IgD-negative memory B cell (primary cell): Measurements from ENCODE around the gene CCS. TPM values are rescaled to one million over a fixed set of nuclear protein-coding genes. Genes with fewer than 3 reads are reported as not detected.
"Not testable (repeated sequence)": the region's sequence is repeated elsewhere in the genome, so short reads cannot be mapped to it uniquely, and the experiment has no call there.

Source experiments
- H3K27ac Mint-ChIP-seq, 3 donors: one replicate each; pipeline ENCODE4 v1.8.0; 2020 to 2022; ENCODE audit warnings: mild to moderate bottlenecking in 3 of 3, mixed read lengths in 3 of 3, moderate library complexity in 1 of 3
- H3K27me3 Mint-ChIP-seq: one replicate; pipeline ENCODE4 v1.8.0; 2021; ENCODE audit warnings: mixed read lengths
- H3K36me3 Mint-ChIP-seq: one replicate; pipeline ENCODE4 v1.8.0; 2020; ENCODE audit warnings: mild to moderate bottlenecking, mixed read lengths
- H3K4me1 Mint-ChIP-seq, 3 donors: one replicate each; pipeline ENCODE4 v1.8.0; 2020 to 2022; ENCODE audit warnings: mixed read lengths in 3 of 3, mild to moderate bottlenecking in 1 of 3
- H3K4me3 Mint-ChIP-seq, 4 donors: one replicate each; pipeline ENCODE4 v1.8.0; 2020 to 2022; ENCODE audit warnings: mild to moderate bottlenecking in 4 of 4, mixed read lengths in 4 of 4, moderate library complexity in 3 of 4
- H3K9me3 Mint-ChIP-seq, 3 donors: one replicate each; pipeline ENCODE4 v1.8.0; 2020 to 2021; ENCODE audit warnings: mixed read lengths in 3 of 3, mild to moderate bottlenecking in 1 of 3
- polyA plus RNA-seq: library from polyadenylated mRNA; unstranded; fragments of 300-500 nt; fragmentation: Illumina TruSeq; gene quantifications from one replicate; pipeline ENCODE4 v1.2.3, GENCODE V29; 2021

CCS gene
- polyA plus RNA-seq, 1 donor from 2014 or later: 74.7 TPM

- Mint-ChIP-seq H3K4me3 (peak within 1 kb of the TSS; percentile 72 to 89 (median 81)), H3K27ac (peak within 1 kb of the TSS in 1 of 3 donors; percentile 28), H3K36me3 (no peaks in the 10 kb centered on the region), H3K4me1 (peaks cover 0 to 3% (median 2%) of the 10 kb centered on the region in 3 donors), H3K27me3 (peaks cover 4% of the 10 kb centered on the region), H3K9me3 (no peaks in the 10 kb centered on the region)
Measured at GRCh38 chr11:66568124-66568916, 24.7 kb upstream of the CCS start, which contains the start of gene CTSF. TSS of gene CTSF (minus strand) at chr11:66568606. CDS start at chr11:66568486, 120 bp downstream.

GRCh38 chr11:66569076-66569475 is 23.9 kb upstream of the CCS start:
- H3K9me3 Mint-ChIP-seq: no peaks in the 10 kb centered on the region
- peak overlapping the region in 2 of 4 donors; percentile 53 to 83 for H3K4me3 Mint-ChIP-seq
- H3K27me3 Mint-ChIP-seq: peaks cover 7% of the 10 kb centered on the region
- H3K27ac Mint-ChIP-seq: no peak overlapping the region
- no peaks in the 10 kb centered on the region for H3K36me3 Mint-ChIP-seq
- H3K4me1 Mint-ChIP-seq: peaks cover 0 to 3% (median 2%) of the 10 kb centered on the region in 3 donors

- H3K9me3 Mint-ChIP-seq: peaks cover 0 to 2% (median 0%) of the 10 kb centered on the region in 3 donors
- peak overlapping the region in 2 of 4 donors; percentile 49 to 62 for H3K4me3 Mint-ChIP-seq
- H3K27ac Mint-ChIP-seq: peak overlapping the region in 1 of 3 donors; percentile 27
- H3K27me3 Mint-ChIP-seq: peaks cover 9% of the 10 kb centered on the region
- peaks cover 0 to 3% (median 2%) of the 10 kb centered on the region in 3 donors for H3K4me1 Mint-ChIP-seq
- no peaks in the 10 kb centered on the region for H3K36me3 Mint-ChIP-seq
Measured at GRCh38 chr11:66570079-66570849, 22.7 kb upstream of the CCS start.

- peaks cover 0 to 3% (median 2%) of the 10 kb centered on the region in 3 donors for H3K4me1 Mint-ChIP-seq
- peaks cover 0 to 2% (median 0%) of the 10 kb centered on the region in 3 donors for H3K9me3 Mint-ChIP-seq
- H3K4me3 Mint-ChIP-seq: peak overlapping the region in 1 of 4 donors; percentile 1
- H3K36me3 Mint-ChIP-seq: no peaks in the 10 kb centered on the region
- H3K27me3 Mint-ChIP-seq: peaks cover 11% of the 10 kb centered on the region
- H3K27ac Mint-ChIP-seq: no peak overlapping the region
Measured at GRCh38 chr11:66570850-66571180, 22.2 kb upstream of the CCS start.

- Mint-ChIP-seq H3K36me3 (no peaks in the 10 kb centered on the region), H3K27ac (no peak overlapping the region), H3K9me3 (peaks cover 0 to 6% (median 4%) of the 10 kb centered on the region in 3 donors), H3K4me1 (peaks cover 0 to 6% (median 6%) of the 10 kb centered on the region in 3 donors), H3K27me3 (peaks cover 4% of the 10 kb centered on the region), H3K4me3 (peak overlapping the region in 2 of 4 donors; percentile 84 to 85)
Measured at GRCh38 chr11:66579017-66579606, 13.9 kb upstream of the CCS start.

- Mint-ChIP-seq H3K27ac (no peak overlapping the region), H3K4me3 (no peak overlapping the region), H3K4me1 (peaks cover 0 to 6% (median 6%) of the 10 kb centered on the region in 3 donors)
Measured at GRCh38 chr11:66580803-66581202, 12.2 kb upstream of the CCS start.

GRCh38 chr11:66581261-66581660 is 11.7 kb upstream of the CCS start:
- Mint-ChIP-seq H3K4me3 (no peak overlapping the region), H3K9me3 (peaks cover 0 to 6% (median 3%) of the 10 kb centered on the region in 3 donors), H3K36me3 (no peaks in the 10 kb centered on the region), H3K4me1 (peaks cover 0 to 6% (median 6%) of the 10 kb centered on the region in 3 donors), H3K27ac (no peak overlapping the region), H3K27me3 (no peaks in the 10 kb centered on the region)

More at GRCh38 chr11:66580803-66581202, 12.2 kb upstream of the CCS start:
- no peaks in the 10 kb centered on the region for H3K36me3 Mint-ChIP-seq
- peaks cover 0 to 6% (median 3%) of the 10 kb centered on the region in 3 donors for H3K9me3 Mint-ChIP-seq
- H3K27me3 Mint-ChIP-seq: no peaks in the 10 kb centered on the region

- H3K27me3 Mint-ChIP-seq, H3K4me1 Mint-ChIP-seq, H3K4me3 Mint-ChIP-seq, H3K36me3 Mint-ChIP-seq, H3K9me3 Mint-ChIP-seq, H3K27ac Mint-ChIP-seq: not testable (repeated sequence)
Measured at GRCh38 chr11:66582565-66583147, 10.3 kb upstream of the CCS start.

GRCh38 chr11:66585447-66585846 is 7.5 kb upstream of the CCS start:
- H3K27me3 Mint-ChIP-seq, H3K36me3 Mint-ChIP-seq, H3K4me3 Mint-ChIP-seq, H3K27ac Mint-ChIP-seq, H3K9me3 Mint-ChIP-seq, H3K4me1 Mint-ChIP-seq: not testable (repeated sequence)

GRCh38 chr11:66586136-66586535 is 6.8 kb upstream of the CCS start:
- H3K27ac Mint-ChIP-seq: no peak overlapping the region
- H3K36me3 Mint-ChIP-seq: no peaks in the 10 kb centered on the region
- peaks cover 0 to 6% (median 3%) of the 10 kb centered on the region in 3 donors for H3K9me3 Mint-ChIP-seq
- no peak overlapping the region for H3K4me3 Mint-ChIP-seq
- no peaks in the 10 kb centered on the region for H3K27me3 Mint-ChIP-seq
- H3K4me1 Mint-ChIP-seq: no peaks in the 10 kb centered on the region

- H3K4me3 Mint-ChIP-seq, H3K27me3 Mint-ChIP-seq, H3K9me3 Mint-ChIP-seq, H3K36me3 Mint-ChIP-seq, H3K27ac Mint-ChIP-seq: not testable (repeated sequence)
- peaks cover 8 to 13% (median 11%) of the 10 kb centered on the region in 3 donors for H3K4me1 Mint-ChIP-seq
Measured at GRCh38 chr11:66589315-66589714, 3.7 kb upstream of the CCS start.

GRCh38 chr11:66589996-66590675 is 2.8 kb upstream of the CCS start:
- Mint-ChIP-seq H3K27ac (peak overlapping the region; percentile 19 to 31 (median 23)), H3K27me3 (no peaks in the 10 kb centered on the region), H3K9me3 (no peaks in the 10 kb centered on the region), H3K4me1 (peaks cover 11 to 18% (median 16%) of the 10 kb centered on the region in 3 donors), H3K36me3 (peaks cover 2% of the 10 kb centered on the region), H3K4me3 (peak overlapping the region in 1 of 4 donors; percentile 57)

- H3K9me3 Mint-ChIP-seq: no peaks in the 10 kb centered on the region
- H3K4me3 Mint-ChIP-seq: peak overlapping the region in 2 of 4 donors; percentile 74 to 95
- no peaks in the 10 kb centered on the region for H3K27me3 Mint-ChIP-seq
- peaks cover 2% of the 10 kb centered on the region for H3K36me3 Mint-ChIP-seq
- peak overlapping the region in 1 of 3 donors; percentile 77 for H3K27ac Mint-ChIP-seq
- peaks cover 14 to 26% (median 25%) of the 10 kb centered on the region in 3 donors for H3K4me1 Mint-ChIP-seq
Measured at GRCh38 chr11:66591175-66591574, 1.8 kb upstream of the CCS start.

GRCh38 chr11:66593303-66593635 is 284 bp downstream of the CCS start:
- Mint-ChIP-seq H3K9me3 (no peaks in the 10 kb centered on the region), H3K36me3 (peaks cover 2% of the 10 kb centered on the region), H3K4me1 (peaks cover 16 to 28% (median 25%) of the 10 kb centered on the region in 3 donors), H3K4me3 (peak overlapping the region; percentile 95 to 100 (median 100)), H3K27ac (peak overlapping the region; percentile 91 to 100 (median 98)), H3K27me3 (no peaks in the 10 kb centered on the region)
